GM19452 (cell line): Measurements from ENCODE around the gene IMP4.

Experiments
- ATAC-seq: cut with Tn5 transposase; IDR thresholded peaks from one replicate; pipeline ENCODE4 v1.9.1; 2021; ENCODE audit not compliant: unreplicated experiment

IMP4 gene

GRCh38 chr2:130375291-130376266 is 32.9 kb downstream of the IMP4 start:
- no peak for ATAC-seq

- peak; percentile 49 for ATAC-seq
Measured at GRCh38 chr2:130376433-130377293, 34.0 kb downstream of the IMP4 start.

- no peak for ATAC-seq
Measured at GRCh38 chr2:130377491-130377890, 34.8 kb downstream of the IMP4 start.

- no peak for ATAC-seq
Measured at GRCh38 chr2:130378206-130378897, 35.7 kb downstream of the IMP4 start.

- ATAC-seq = no peak
Measured at GRCh38 chr2:130378898-130379214, 36.2 kb downstream of the IMP4 start.

- ATAC-seq = no peak
Measured at GRCh38 chr2:130380096-130380934, 37.6 kb downstream of the IMP4 start.

- ATAC-seq = no peak
Measured at GRCh38 chr2:130381145-130381544, 38.4 kb downstream of the IMP4 start.

GRCh38 chr2:130381619-130382018 is 38.9 kb downstream of the IMP4 start:
- no peak for ATAC-seq

GRCh38 chr2:130382313-130382917 is 39.7 kb downstream of the IMP4 start:
- no peak for ATAC-seq

- ATAC-seq = no peak
Measured at GRCh38 chr2:130385709-130386108, 43.0 kb downstream of the IMP4 start.

- no peak for ATAC-seq
Measured at GRCh38 chr2:130387071-130387400, 44.3 kb downstream of the IMP4 start.

GRCh38 chr2:130387804-130388203 is 45.1 kb downstream of the IMP4 start:
- no peak for ATAC-seq

- ATAC-seq = no peak
Measured at GRCh38 chr2:130388221-130388907, 45.7 kb downstream of the IMP4 start.

- no peak for ATAC-seq
Measured at GRCh38 chr2:130389358-130389757, 46.7 kb downstream of the IMP4 start.

- no peak for ATAC-seq
Measured at GRCh38 chr2:130389783-130390182, 47.1 kb downstream of the IMP4 start.

- no peak for ATAC-seq
Measured at GRCh38 chr2:130390460-130391057, 47.9 kb downstream of the IMP4 start.

- peak; percentile 90 for ATAC-seq
Measured at GRCh38 chr2:130391058-130391871, 48.6 kb downstream of the IMP4 start.
